Measurements from ENCODE around the gene FNDC5. TPM values are rescaled to one million over a fixed set of nuclear protein-coding genes. Genes with fewer than 3 reads are reported as not detected.

Gene FNDC5
- total RNA-seq, 1 donor from 2014 or later: 9.6 TPM

GRCh38 chr1:32830092-32830852 is 40.4 kb downstream of the FNDC5 start:
- H3K79me2 ChIP-seq (ENCODE audit: low read depth): no peaks in the 10 kb centered on the region
- Mint-ChIP-seq H3K36me3 (peaks cover 35% of the 10 kb centered on the region), H3K27me3 (ENCODE audit: insufficient read depth, low read depth) (no peaks in the 10 kb centered on the region), H3K9me3 (no peaks in the 10 kb centered on the region), H3K4me3 (no peak overlapping the region), H3K27ac (no peak overlapping the region), H3K4me1 (no peaks in the 10 kb centered on the region)
- H3K27me3 ChIP-seq: no peaks in the 10 kb centered on the region
- H3K36me3 ChIP-seq: peaks cover 58% of the 10 kb centered on the region
- H4K20me1 ChIP-seq (ENCODE audit: low read depth): no peaks in the 10 kb centered on the region
- no peak for TF ChIP-seq CTCF (IDR thresholded peaks at IDR 0.05)
- no peak for TF ChIP-seq EZH2phosphoT487 (IDR thresholded peaks at IDR 0.05)
- no peak for TF ChIP-seq EZH2 (IDR thresholded peaks at IDR 0.05)
- no peaks in the 10 kb centered on the region for H3K9me3 ChIP-seq (ENCODE audit: low read depth)
- no peak overlapping the region for H3K4me3 ChIP-seq
- no peak for DNase-seq (ENCODE audit: low spot score)
- H3K4me1 ChIP-seq: no peaks in the 10 kb centered on the region
- no peak overlapping the region for H3K27ac ChIP-seq
- peaks cover 15% of the 10 kb centered on the region for H3F3A ChIP-seq (ENCODE audit: low read depth)
- no peak overlapping the region for H2AFZ ChIP-seq (replicated peaks)
- no peak overlapping the region for H3K4me2 ChIP-seq
- no peak overlapping the region for H3K9ac ChIP-seq

- Mint-ChIP-seq H3K4me1 (no peaks in the 10 kb centered on the region), H3K27me3 (ENCODE audit: insufficient read depth, low read depth) (no peaks in the 10 kb centered on the region), H3K36me3 (peaks cover 28% of the 10 kb centered on the region), H3K4me3 (no peak overlapping the region), H3K9me3 (no peaks in the 10 kb centered on the region), H3K27ac (no peak overlapping the region)
- Histone ChIP-seq H3K36me3 (peaks cover 42% of the 10 kb centered on the region), H3K27me3 (no peaks in the 10 kb centered on the region), H3K9ac (no peak overlapping the region), H3K27ac (no peak overlapping the region), H3K79me2 (ENCODE audit: low read depth) (peaks cover 13% of the 10 kb centered on the region), H3K4me2 (no peak overlapping the region), H2AFZ (replicated peaks) (no peak overlapping the region), H3K4me3 (no peak overlapping the region), H3F3A (ENCODE audit: low read depth) (peaks cover 13% of the 10 kb centered on the region), H3K9me3 (ENCODE audit: low read depth) (no peaks in the 10 kb centered on the region), H3K4me1 (no peaks in the 10 kb centered on the region), H4K20me1 (ENCODE audit: low read depth) (no peaks in the 10 kb centered on the region)
- TF ChIP-seq EZH2 (IDR thresholded peaks at IDR 0.05) (no peak), CTCF (IDR thresholded peaks at IDR 0.05) (peak; percentile 32), EZH2phosphoT487 (IDR thresholded peaks at IDR 0.05) (no peak)
- no peak for DNase-seq (ENCODE audit: low spot score)
Measured at GRCh38 chr1:32828341-32828740, 42.4 kb downstream of the FNDC5 start.

GRCh38 chr1:32825181-32825580 is 45.5 kb downstream of the FNDC5 start:
- no peaks in the 10 kb centered on the region for H3K9me3 Mint-ChIP-seq
- Histone ChIP-seq H4K20me1 (ENCODE audit: low read depth) (no peaks in the 10 kb centered on the region), H3K9me3 (ENCODE audit: low read depth) (no peaks in the 10 kb centered on the region), H3K36me3 (peaks cover 34% of the 10 kb centered on the region), H3F3A (ENCODE audit: low read depth) (peaks cover 8% of the 10 kb centered on the region), H3K27me3 (no peaks in the 10 kb centered on the region), H3K9ac (no peak overlapping the region), H3K4me1 (no peaks in the 10 kb centered on the region), H2AFZ (replicated peaks) (no peak overlapping the region), H3K4me2 (no peak overlapping the region), H3K4me3 (no peak overlapping the region), H3K79me2 (ENCODE audit: low read depth) (peaks cover 43% of the 10 kb centered on the region), H3K27ac (no peak overlapping the region)
- H3K27me3 Mint-ChIP-seq (ENCODE audit: insufficient read depth, low read depth): no peaks in the 10 kb centered on the region
- no peak for DNase-seq (ENCODE audit: low spot score)
- no peak overlapping the region for H3K27ac Mint-ChIP-seq
- H3K36me3 Mint-ChIP-seq: peaks cover 26% of the 10 kb centered on the region
- H3K4me3 Mint-ChIP-seq: no peak overlapping the region
- peaks cover 2% of the 10 kb centered on the region for H3K4me1 Mint-ChIP-seq
- no peak for TF ChIP-seq CTCF (IDR thresholded peaks at IDR 0.05)
- no peak for TF ChIP-seq EZH2phosphoT487 (IDR thresholded peaks at IDR 0.05)
- TF ChIP-seq EZH2 (IDR thresholded peaks at IDR 0.05): no peak
